ENCODE results near the gene SLC13A2.
"Not testable (repeated sequence)": the region's sequence is repeated elsewhere in the genome, so short reads cannot be mapped to it uniquely, and the experiment has no call there.

Gene SLC13A2
- 0 reads per million in 2 experiments for total RNA-seq

GRCh38 chr17:28473542-28473941 is at the start of gene SLC13A2:
SLC13A2 (plus strand) TSS chr17:28473644; CDS start chr17:28473713, 69 bp downstream.
- no peak for DNase-seq (ENCODE audit: low read depth)

- DNase-seq (ENCODE audit: low read depth): no peak
Observed at GRCh38 chr17:28425206-28425605, 48.2 kb upstream of the SLC13A2 start.

DNA sequence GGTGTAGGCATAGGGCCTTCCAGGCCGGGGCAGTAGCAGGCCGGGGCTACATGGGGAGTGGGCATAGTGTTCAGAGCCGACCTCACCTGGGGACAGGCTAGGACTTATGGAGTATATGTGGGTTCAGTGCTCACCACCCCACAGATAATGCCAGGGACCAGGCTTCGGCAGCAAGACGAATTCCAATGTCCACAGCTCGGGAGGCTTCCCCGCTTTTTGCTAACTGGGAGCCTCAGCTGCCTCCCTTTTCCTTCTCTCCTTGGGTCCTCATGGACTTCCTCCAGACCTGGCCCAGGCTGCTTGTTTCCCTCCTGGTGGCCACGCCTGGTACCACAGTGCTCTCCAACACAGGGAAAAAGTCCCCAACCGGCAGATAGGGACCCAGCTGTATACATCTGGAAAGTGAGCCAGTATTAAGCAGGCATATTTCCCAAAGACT is 47.3 kb upstream of the SLC13A2 start:
- no peak for DNase-seq (ENCODE audit: low read depth)

GRCh38 chr17:28427371-28427770 is 46.1 kb upstream of the SLC13A2 start:
- DNase-seq (ENCODE audit: low read depth): no peak

DNA sequence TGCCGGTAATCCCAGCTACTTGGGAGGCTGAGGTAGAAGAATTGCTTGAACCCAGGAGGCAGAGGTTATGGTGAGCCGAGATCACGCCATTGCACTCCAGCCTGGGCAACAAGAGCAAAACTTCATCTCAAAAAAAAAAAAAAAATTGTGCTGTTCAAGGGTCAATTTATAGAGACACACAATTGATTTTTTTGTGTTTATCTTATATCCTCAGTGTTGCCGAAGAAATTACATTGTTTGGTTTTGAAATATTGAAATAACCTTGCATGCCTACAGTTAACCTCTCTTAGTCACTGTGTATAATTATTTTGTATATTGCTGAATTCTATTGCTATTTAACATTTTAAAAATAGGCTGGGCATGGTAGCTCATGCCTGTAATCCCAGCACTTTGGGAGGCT is 45.5 kb upstream of the SLC13A2 start:
- DNase-seq (ENCODE audit: low read depth): not testable (repeated sequence)

DNA sequence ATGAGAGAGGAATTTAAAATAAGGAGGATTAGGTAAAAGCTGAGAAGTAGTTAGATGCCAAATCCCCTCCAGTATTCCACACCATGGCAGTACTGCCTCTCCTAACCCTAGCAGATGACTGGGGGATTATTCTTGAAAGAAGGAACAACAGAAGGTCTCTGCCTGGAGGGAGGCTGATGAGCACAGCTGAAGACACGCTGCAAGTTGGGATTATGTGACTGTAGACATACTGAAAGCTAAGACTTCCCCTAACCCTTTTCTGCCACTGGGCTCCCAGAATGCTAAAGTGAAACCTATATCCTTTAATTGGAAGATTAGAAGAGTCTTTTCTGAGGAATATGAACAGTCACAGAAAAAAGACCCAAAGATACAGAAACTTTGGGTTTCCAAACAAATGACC is 39.7 kb upstream of the SLC13A2 start:
- DNase-seq (ENCODE audit: low read depth): no peak

DNA sequence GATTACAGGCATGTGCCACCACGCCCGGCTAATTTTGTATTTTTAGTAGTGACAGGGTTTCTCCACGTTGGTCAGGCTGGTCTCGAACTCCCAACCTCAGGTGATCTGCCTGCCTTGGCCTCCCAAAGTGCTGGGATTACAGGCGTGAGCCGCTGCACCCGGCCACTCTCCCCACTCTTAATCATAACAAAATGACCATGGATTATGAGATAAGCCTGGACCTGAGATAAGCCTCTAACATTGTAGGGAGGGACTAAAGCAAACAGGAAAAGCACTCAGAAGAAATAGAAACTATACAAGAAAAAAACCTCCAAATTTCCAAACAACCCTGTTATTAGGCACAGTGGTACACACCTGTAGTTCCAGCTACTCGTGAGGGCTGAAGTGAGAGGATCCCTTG is 39.1 kb upstream of the SLC13A2 start:
- DNase-seq (ENCODE audit: low read depth): not testable (repeated sequence)

DNA sequence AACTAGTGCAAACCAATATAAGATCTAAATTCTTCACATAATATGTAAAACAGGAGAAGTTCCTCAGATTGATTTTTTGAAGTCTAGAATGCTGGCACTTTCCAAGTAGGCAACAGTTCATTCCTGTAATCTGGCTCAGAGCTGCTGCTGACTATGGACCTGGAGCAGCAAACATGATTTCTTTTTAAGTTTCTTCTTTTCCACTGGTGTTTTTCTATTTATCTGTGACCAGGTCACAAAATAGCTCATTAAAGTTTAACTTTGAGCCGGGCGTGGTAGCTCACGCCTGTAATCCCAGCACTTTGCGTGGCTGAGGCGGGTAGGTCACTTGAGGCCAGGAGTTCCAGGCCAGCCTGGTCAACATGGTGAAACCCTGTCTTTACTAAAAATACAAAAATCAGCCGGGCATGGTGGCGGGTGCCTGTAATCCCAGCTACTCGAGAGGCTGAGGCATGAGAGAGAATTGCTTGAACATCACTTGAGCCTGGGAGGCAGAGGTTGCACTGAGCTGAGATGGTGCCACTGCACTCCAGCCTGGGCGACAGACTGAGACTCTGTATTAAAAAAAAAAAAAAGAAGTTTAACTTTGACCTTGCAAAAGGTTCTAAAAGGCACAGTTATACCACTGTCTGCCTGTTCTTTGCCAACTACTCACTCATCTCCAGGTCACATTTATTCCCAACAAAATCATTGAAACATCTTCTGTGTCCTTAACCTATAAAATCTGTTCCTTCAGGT is 29.4 kb upstream of the SLC13A2 start:
- DNase-seq (ENCODE audit: low read depth): no peak

GRCh38 chr17:28446716-28447395 is 26.6 kb upstream of the SLC13A2 start:
- DNase-seq (ENCODE audit: low read depth): no peak

GRCh38 chr17:28447396-28447760 is 26.1 kb upstream of the SLC13A2 start:
- DNase-seq (ENCODE audit: low read depth): no peak

- no peak for DNase-seq (ENCODE audit: low read depth)
Observed at GRCh38 chr17:28449859-28450258, 23.6 kb upstream of the SLC13A2 start.

DNA sequence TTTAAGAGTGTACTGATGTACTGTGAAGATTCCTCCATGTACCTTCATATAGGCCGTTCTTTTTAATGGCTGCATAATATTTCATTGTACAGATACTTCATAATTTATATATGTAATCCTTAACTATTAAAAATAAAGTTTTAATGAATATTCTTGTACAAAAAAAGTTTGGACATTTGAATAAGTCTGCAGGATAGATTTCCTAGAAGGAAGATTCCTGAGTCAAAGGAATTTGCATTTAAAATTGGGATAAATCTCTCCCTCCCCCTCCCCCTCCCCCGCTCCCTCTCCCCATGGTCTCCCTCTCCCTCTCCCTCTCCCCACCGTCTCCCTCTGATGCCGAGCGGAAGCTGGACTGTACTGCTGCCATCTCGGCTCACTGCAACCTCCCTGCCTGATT is 15.6 kb upstream of the SLC13A2 start:
- no peak for DNase-seq (ENCODE audit: low read depth)

DNA sequence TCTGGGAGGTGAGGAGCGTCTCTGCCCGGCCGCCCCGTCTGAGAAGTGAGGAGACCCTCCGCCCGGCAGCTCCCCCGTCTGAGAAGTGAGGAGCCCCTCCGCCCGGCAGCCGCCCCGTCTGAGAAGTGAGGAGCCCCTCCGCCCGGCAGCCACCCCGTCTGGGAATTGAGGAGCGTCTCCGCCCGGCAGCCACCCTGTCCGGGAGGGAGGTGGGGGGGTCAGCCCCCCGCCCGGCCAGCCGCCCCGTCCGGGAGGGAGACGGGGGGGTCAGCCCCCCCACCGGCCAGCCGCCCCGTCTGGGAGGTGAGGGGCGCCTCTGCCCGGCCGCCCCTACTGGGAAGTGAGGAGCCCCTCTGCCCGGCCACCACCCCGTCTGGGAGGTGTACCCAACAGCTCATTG is 14.6 kb upstream of the SLC13A2 start:
- not testable (repeated sequence) for DNase-seq (ENCODE audit: low read depth)

- no peak for DNase-seq (ENCODE audit: low read depth)
Observed at GRCh38 chr17:28460901-28461300, 12.5 kb upstream of the SLC13A2 start.

DNA sequence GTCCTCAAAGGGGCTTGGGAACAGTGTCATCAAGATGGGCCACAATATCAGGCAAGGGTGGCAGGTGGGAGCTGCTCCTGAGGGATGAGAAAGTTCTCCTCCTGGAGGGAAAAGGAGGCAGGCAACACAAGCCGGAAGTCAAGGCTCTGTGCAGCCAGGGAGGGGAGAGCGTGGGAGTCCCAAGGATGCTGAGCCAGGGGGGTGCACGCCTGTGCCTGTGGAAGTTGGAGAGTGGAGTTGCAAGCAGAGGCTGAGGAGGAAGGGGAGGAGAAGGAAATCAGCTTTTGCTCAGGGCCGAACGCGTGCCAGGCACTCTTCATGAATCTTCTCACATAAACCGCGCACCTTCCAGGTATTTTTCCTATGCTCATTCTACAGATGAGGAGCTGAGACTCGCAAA is 7.4 kb upstream of the SLC13A2 start:
- DNase-seq (ENCODE audit: low read depth): no peak

DNA sequence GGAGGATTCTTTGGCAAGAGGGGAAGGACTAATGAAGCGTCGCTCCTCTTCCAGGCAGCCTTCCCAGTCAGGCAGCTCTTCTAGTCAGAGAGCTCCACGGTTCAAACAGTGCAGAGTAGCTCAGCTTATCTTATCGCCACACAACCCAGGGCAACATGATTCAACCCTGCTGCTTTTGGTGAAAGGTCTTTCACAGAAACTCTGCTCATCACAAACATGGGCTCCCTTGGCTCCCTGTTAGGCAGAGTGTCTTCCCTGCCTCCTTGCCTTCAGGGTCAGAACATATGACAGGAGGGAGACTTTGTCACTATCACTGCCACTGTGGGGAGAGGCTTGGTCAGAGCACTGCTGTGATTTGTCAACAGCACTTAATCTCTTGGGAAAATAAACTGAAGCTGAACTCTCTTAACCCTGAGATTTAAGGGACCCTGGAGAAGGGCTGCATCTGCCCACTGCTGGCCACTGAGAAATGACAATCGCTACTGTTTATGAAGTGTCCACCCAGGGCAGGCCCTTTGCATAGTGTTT is 6.9 kb upstream of the SLC13A2 start:
- DNase-seq (ENCODE audit: low read depth): no peak

- DNase-seq (ENCODE audit: low read depth): no peak
Observed at GRCh38 chr17:28467456-28468025, 5.9 kb upstream of the SLC13A2 start.

DNA sequence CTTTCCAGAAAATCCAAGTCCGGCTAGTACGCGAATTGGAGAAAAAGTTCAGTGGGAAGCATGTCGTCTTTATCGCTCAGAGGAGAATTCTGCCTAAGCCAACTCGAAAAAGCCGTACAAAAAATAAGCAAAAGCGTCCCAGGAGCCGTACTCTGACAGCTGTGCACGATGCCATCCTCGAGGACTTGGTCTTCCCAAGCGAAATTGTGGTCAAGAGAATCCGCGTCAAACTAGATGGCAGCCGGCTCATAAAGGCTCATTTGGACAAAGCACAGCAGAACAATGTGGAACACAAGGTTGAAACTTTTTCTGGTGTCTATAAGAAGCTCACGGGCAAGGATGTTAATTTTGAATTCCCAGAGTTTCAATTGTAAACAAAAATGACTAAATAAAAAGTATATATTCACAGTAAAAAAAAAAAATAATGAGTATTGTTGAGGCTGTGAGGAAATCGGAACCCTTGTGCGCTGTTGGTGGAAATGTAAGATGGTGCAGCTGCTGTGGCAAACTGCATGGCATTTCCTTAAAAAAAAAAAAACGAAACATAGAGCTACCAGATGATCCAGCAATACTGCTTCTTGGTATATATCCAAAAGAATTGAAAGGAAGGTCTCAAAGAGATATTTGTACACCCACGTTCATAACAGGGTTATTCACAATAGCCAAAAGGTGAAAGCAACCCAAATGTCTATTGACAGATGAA is 5.3 kb upstream of the SLC13A2 start:
- not testable (repeated sequence) for DNase-seq (ENCODE audit: low read depth)

DNA sequence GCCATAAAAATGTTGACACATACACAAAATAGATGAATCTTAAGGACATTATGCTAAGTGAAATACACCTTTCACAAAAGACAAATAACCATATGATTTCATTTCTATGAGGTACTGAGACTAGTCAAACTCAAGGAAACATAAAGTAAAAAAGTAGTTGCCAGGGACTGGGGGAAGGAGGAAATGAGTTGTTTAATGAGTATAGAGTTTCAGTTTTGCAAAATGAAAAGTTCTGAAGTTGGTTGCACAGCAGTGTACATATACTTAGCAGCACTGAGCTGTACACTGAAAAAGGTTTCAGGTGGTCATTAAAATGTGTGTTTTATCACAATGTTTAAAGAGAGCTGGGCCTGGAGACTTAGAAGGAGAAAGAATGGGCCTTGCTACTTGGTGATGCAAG is 4.7 kb upstream of the SLC13A2 start:
- DNase-seq (ENCODE audit: low read depth): no peak

GRCh38 chr17:28469376-28469775 is 4.1 kb upstream of the SLC13A2 start:
- DNase-seq (ENCODE audit: low read depth): no peak

DNA sequence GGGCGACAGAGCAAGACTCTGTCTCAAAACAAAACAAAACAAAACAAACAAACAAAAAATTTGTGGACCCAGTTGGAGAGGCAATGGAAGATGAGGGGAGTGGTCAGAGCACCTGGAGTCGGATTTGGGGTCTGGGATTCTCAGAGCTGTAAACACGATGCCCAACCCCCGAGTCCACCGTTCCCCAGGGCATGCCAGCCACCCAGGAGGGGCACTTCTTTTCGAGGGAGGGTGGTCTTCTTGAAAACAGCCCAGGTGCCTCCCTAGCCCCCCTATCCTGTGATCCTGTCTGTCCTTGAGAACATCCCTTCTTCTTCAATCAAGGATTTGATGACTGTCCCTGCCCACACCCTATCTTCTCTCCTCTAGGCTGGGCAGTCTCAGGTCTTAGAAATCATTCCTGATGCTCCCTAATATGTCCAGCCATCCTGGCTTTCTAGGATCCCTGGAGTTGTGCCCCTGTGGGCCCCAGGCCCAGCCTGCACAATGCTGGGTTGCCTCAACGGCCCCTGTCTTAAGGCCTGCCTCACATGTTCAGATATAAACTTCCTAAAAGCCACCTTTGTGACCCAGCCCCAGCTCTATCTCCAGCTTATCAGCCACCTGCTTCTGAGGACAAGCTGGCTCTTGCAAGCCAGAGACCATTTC is 3.1 kb upstream of the SLC13A2 start:
- DNase-seq (ENCODE audit: low read depth): no peak

DNA sequence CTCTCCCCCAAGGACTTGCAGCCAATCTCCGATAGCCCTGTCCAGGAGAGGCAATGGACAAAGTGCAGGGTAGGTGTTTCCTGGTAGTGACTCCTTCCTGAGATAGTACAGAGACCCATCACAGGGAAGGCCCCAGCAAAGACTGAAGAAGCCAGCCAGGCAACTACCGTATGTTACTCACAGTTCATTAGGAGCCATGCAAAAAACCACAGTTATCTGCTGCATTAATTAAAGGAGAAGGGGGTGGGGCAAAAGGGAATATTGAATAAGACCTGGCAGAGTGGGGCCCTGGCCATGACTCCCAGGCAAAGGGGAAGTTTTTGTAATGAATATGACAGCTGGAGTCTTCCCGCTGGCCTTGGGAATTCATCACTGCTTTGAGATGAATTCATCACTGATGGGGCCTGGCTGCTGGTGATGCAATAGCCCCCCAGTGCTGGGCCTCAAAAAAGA is 2.5 kb upstream of the SLC13A2 start:
- DNase-seq (ENCODE audit: low read depth): no peak

All from T follicular helper cell (primary cell).